Measurements from ENCODE around the gene NABP2.

NABP2 gene

DNA sequence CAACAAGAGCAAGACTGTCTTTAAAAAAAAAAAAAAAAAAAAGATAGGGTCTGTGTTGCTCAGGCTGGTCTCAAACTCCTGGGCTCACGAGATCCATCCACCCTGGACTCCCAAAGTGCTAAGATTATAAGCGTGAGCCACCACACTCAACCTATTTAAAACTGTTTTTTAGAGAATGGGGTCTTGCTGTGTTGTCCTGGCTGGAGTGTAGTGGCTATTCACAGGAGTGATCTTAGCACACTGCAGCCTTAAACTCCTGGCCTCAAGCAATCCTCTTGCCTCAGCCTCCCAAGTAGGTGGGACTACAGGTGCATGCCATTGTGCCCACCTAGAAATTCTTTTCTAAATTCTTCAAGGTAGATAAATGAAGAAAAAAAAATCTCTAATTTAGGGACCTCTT, 50.2 kb downstream of the NABP2 start:
- DNase-seq (ENCODE audit: low read depth, low spot score), result no peak

DNA sequence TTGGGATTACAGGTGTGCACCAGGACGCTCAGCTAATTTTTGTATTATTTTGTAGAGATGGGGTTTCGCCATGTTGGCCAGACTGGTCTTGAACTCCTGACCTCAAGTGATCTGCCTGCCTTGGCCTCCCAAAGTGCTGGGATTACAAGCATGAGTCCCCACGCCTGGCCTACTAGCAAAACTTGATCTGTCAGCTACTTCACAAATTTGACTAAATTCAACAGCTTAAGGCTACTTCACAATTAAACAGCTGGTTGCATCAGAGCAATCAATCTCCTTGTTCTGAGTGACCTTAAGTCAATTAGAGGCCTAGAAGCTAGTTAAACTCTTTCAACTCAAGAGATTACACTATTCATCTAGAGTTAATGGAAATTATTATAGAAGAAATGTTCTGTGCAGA, 54.8 kb downstream of the NABP2 start:
- no peak for DNase-seq (ENCODE audit: low read depth, low spot score)

All from iPS DF 19.7 (cell line).